ENCODE data around the gene NFASC. TPM values are rescaled to one million over a fixed set of nuclear protein-coding genes. Genes with fewer than 3 reads are reported as not detected.

NFASC gene
- total and polyA plus RNA-seq, 7 donors, result 0.46 to 105 (median 17.6) TPM

- WGBS, 2 donors, result 87 to 89% methylated on average over 12 of the region's 12 CpGs
- no peak overlapping the region for H3K4me3 ChIP-seq
- no peak overlapping the region for H3K27ac ChIP-seq
- H3K36me3 ChIP-seq, result no peaks in the 10 kb centered on the region
- H3K27me3 ChIP-seq, result no peaks in the 10 kb centered on the region
- no peak for TF ChIP-seq EP300 (IDR thresholded peaks at IDR 0.05)
- no peak for TF ChIP-seq POLR2A (IDR thresholded peaks at IDR 0.05)
- TF ChIP-seq POLR2AphosphoS5 (IDR thresholded peaks at IDR 0.05), result no peak
- TF ChIP-seq CTCF (IDR thresholded peaks at IDR 0.05), result no peak
- H3K4me1 ChIP-seq, result peaks cover 0 to 8% (median 2%) of the 10 kb centered on the region in 4 donors
- no peak for DNase-seq
- intact Hi-C loops (cut with DNase I), result no loop called here
- no peaks in the 10 kb centered on the region for H3K9me3 ChIP-seq
Observed at GRCh38 chr1:205071801-205072200, 201.1 kb downstream of the NFASC start.

- peaks cover 0 to 8% (median 2%) of the 10 kb centered on the region in 4 donors for H3K4me1 ChIP-seq
- H3K4me3 ChIP-seq, result no peak overlapping the region
- H3K27me3 ChIP-seq, result no peaks in the 10 kb centered on the region
- TF ChIP-seq POLR2AphosphoS5 (IDR thresholded peaks at IDR 0.05) (no peak), EP300 (IDR thresholded peaks at IDR 0.05) (no peak), CTCF (IDR thresholded peaks at IDR 0.05) (no peak), POLR2A (IDR thresholded peaks at IDR 0.05) (no peak)
- intact Hi-C loops (cut with DNase I), result no loop called here
- H3K9me3 ChIP-seq, result no peaks in the 10 kb centered on the region
- no peak overlapping the region for H3K27ac ChIP-seq
- no peaks in the 10 kb centered on the region for H3K36me3 ChIP-seq
- 89 to 90% methylated on average over 9 of the region's 9 CpGs for WGBS, 2 donors
- no peak for DNase-seq
Observed at GRCh38 chr1:205072286-205072685, 201.6 kb downstream of the NFASC start.

Other genes starting within 250 kb of the NFASC start
- 10 to 100 TPM in 1 of 4 donors, 1 to 10 TPM in 3; 4.9 to 14.7 (median 6.7) TPM for gene LRRN2, start 185.1 kb upstream of the NFASC start, total RNA-seq
- gene LRRN2, start 185.1 kb upstream of the NFASC start, polyA plus RNA-seq, result 1 to 10 TPM; 2.5 to 3.6 (median 3.5) TPM
- gene CNTN2, start 172.3 kb downstream of the NFASC start, total RNA-seq, result 1 to 10 TPM; 1.8 to 4.4 (median 3.4) TPM
- gene CNTN2, start 172.3 kb downstream of the NFASC start, polyA plus RNA-seq, result 1 to 10 TPM in 1 of 3 donors, under 1 TPM in 1, not detected in 1; 0.46 to 1.5 TPM
- 1 to 10 TPM; 2.1 to 3.6 (median 2.7) TPM for gene TMEM81, start 213.6 kb downstream of the NFASC start, total RNA-seq
- 1 to 10 TPM in 1 of 3 donors, under 1 TPM in 1, not detected in 1; 0.92 to 1.8 TPM for gene TMEM81, start 213.6 kb downstream of the NFASC start, polyA plus RNA-seq

Measured in sigmoid colon (tissue), 7 donors.